Left lung (tissue), 10 donors: ENCODE results near the gene FABP7. TPM values are rescaled to one million over a fixed set of nuclear protein-coding genes. Genes with fewer than 3 reads are reported as not detected.
A peak's percentile ranks its signal among the peaks of the same experiment; 100 is the strongest.

ENCODE experiments used
- ATAC-seq: fragments of 200-7000 bp; cut with Tn5 transposase; one replicate; pipeline ENCODE4 v1.9.1; 2020; ENCODE audit warnings: moderate library complexity
- DNase-seq, 4 donors: peaks; one replicate each; pipeline ENCODE4 v3.0.0-alpha.2; 2013 to 2020
- H3K27ac ChIP-seq, 2 donors: fragments of 200-600 bp; sonication (generic) in 1 of 2; one replicate each; pipeline versions ENCODE4 v1.5.0 to v1.8.0; 2020 to 2021
- H3K27me3 ChIP-seq, 2 donors: fragments of 200-600 bp; sonication (generic) in 1 of 2; one replicate each; pipeline versions ENCODE4 v1.5.0 to v1.8.0; 2020 to 2021
- H3K36me3 ChIP-seq, 2 donors: fragments of 200-600 bp; sonication (generic) in 1 of 2; one replicate each; pipeline versions ENCODE4 v1.5.0 to v1.8.0; 2020 to 2021
- H3K4me1 ChIP-seq, 2 donors: fragments of 200-600 bp; one replicate each; pipeline ENCODE4 v1.8.0; 2021
- H3K4me3 ChIP-seq, 2 donors: fragments of 200-600 bp; sonication (generic) in 1 of 2; one replicate each; pipeline versions ENCODE4 v1.5.0 to v1.8.0; 2020 to 2021; ENCODE audit warnings: mild to moderate bottlenecking in 1 of 2
- H3K9me3 ChIP-seq, 2 donors: fragments of 200-600 bp; sonication (generic) in 1 of 2; one replicate each; pipeline versions ENCODE4 v1.5.0 to v1.8.0; 2020 to 2021
- intact Hi-C, 2 donors: fragments of 100-400 bp; cut with DNase I; formaldehyde crosslinking; loops; one replicate each; pipeline versions ENCODE4 v1.11.2 to v1.14.2; 2022
- polyA plus RNA-seq, 6 donors: library from polyadenylated mRNA; unstranded; fragments of 120-200 nt; gene quantifications; one replicate each; pipeline ENCODE4 v1.2.1, GENCODE V29; 2013; ENCODE audit not compliant: insufficient read length in 6 of 6
- total RNA-seq, 2 donors: library from RNA; stranded (reverse); fragmentation: NEBNext Ultra II Directional; extraction: Animal tissue kit (Norgen Biotek cat#: 25700); gene quantifications; one replicate each; pipeline ENCODE4 v1.2.1, GENCODE V29; 2021
- TF ChIP-seq, protein P1 (sequence below), 2 donors: fragments of 200-600 bp; sonication (generic) in 1 of 2; IDR thresholded peaks; one replicate each; pipeline versions ENCODE4 v1.5.0 to v1.8.0; 2021; ENCODE audit warnings: antibody characterized with exemption in 2 of 2
- donor health status: DM: no; HTN: yes; CAD: no.
- donor health status: DM: no; HTN: no; CAD: no.

The FABP7 gene
- total and polyA plus RNA-seq, 8 donors = 7.1 to 39.3 (median 16.6) TPM; not detected in 2

- Histone ChIP-seq H3K4me1 (peaks cover 6 to 39% of the 10 kb centered on the region in 2 donors), H3K36me3 (no peaks in the 10 kb centered on the region), H3K4me3 (no peak overlapping the region), H3K27ac (peak overlapping the region; percentile 97 to 98), H3K9me3 (no peaks in the 10 kb centered on the region), H3K27me3 (peaks cover 0 to 23% of the 10 kb centered on the region in 2 donors)
- TF ChIP-seq, protein P1, sequence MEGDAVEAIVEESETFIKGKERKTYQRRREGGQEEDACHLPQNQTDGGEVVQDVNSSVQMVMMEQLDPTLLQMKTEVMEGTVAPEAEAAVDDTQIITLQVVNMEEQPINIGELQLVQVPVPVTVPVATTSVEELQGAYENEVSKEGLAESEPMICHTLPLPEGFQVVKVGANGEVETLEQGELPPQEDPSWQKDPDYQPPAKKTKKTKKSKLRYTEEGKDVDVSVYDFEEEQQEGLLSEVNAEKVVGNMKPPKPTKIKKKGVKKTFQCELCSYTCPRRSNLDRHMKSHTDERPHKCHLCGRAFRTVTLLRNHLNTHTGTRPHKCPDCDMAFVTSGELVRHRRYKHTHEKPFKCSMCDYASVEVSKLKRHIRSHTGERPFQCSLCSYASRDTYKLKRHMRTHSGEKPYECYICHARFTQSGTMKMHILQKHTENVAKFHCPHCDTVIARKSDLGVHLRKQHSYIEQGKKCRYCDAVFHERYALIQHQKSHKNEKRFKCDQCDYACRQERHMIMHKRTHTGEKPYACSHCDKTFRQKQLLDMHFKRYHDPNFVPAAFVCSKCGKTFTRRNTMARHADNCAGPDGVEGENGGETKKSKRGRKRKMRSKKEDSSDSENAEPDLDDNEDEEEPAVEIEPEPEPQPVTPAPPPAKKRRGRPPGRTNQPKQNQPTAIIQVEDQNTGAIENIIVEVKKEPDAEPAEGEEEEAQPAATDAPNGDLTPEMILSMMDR (IDR thresholded peaks at IDR 0.05) = no peak
- intact Hi-C loops = no loop called here
- DNase-seq = no peak
- no peak for ATAC-seq
These were observed 8.7 kb downstream of the FABP7 start for GRCh38 chr6:122788208-122788607.

DNA sequence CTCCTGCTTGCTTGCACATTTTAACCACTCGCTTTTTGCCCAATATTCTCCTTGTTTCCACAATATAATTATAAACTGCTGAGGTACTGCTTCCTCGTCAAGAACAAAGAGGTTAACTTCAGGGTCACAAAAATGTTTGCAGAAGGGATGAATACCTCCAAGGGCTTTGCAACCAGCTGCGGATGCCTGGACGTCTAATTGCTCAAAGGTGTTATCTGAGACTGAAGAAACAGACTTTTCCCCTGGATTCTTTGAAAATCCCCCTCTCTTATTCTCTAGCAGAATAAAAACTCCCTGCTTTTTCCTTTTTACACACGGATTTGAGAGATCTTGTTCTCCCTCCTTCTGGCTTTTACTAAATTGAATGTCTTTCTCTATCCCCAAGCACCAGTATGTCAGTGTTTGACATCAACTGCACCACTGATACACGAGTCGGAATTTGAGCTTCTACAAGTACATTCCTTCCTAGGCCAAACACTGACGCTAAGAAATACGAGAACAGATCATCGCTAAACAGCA, 9.2 kb downstream of the FABP7 start:
- no peaks in the 10 kb centered on the region for H3K36me3 ChIP-seq
- H3K9me3 ChIP-seq = no peaks in the 10 kb centered on the region
- intact Hi-C loops = no loop called here
- H3K27me3 ChIP-seq = peaks cover 0 to 23% of the 10 kb centered on the region in 2 donors
- H3K4me3 ChIP-seq = peak overlapping the region; percentile 58 to 82
- TF ChIP-seq, protein P1 (IDR thresholded peaks at IDR 0.05) = no peak
- ATAC-seq = no peak
- DNase-seq = no peak
- peak overlapping the region; percentile 97 to 98 for H3K27ac ChIP-seq
- H3K4me1 ChIP-seq = peaks cover 6 to 39% of the 10 kb centered on the region in 2 donors

DNA sequence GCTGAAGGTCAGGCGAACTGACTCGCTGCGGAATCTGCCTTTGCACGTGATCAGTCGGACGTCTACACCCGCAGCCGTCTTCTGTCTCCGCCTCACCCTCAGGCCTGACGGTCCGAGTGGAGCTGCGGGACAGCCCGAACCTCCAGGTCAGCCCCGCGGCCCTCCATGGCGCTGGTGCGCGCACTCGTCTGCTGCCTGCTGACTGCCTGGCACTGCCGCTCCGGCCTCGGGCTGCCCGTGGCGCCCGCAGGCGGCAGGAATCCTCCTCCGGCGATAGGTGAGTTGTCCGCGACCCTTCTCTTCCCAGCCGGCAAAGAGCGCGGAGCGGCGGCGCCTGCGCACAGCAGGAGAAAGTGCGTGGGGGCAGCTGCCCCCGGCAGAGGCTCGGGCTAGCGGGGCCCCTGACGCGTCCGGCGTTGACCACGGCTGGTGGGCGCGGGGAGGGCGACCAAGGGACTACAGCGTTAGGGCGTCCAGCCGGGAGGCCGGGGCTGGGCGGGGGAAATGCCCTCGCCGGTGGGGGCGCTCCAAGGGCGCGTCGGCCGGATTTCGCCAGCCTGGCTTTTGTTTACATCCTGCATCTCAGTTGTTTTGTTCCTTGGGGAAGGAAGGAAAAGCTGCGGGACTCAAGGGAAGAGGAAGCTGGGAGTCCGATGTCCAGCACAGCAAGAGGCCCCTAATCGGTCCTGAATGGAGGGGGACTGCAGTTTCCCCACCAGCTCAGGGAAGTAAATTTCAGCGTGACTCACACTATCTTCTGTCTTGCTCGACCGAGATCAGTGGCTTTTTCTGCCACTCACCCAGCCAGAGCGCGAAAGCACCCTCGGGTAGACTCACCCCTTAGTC, 9.9 kb downstream of the FABP7 start, which contains the start of gene SMPDL3A:
Gene SMPDL3A, plus strand, starts transcription at position 77 of the 846 bp plus-strand sequence. Its CDS starts 89 bp downstream, at position 166.
- Histone ChIP-seq H3K27me3 (peaks cover 0 to 23% of the 10 kb centered on the region in 2 donors), H3K4me1 (peaks cover 6 to 39% of the 10 kb centered on the region in 2 donors), H3K36me3 (no peaks in the 10 kb centered on the region), H3K9me3 (no peaks in the 10 kb centered on the region), H3K4me3 (peak within 1 kb of the TSS; percentile 58 to 82), H3K27ac (peak within 1 kb of the TSS; percentile 97 to 98)
- peak; percentile 79 for ATAC-seq
- TF ChIP-seq, protein P1 (IDR thresholded peaks at IDR 0.05) = peak; percentile 12 to 36
- intact Hi-C loops = no loop called here
- DNase-seq = peak; percentile 83 to 93 (median 85)

- Histone ChIP-seq H3K4me1 (peaks cover 6 to 39% of the 10 kb centered on the region in 2 donors), H3K9me3 (no peaks in the 10 kb centered on the region), H3K4me3 (peak overlapping the region; percentile 58 to 82), H3K27me3 (peaks cover 0 to 23% of the 10 kb centered on the region in 2 donors), H3K27ac (peak overlapping the region; percentile 97 to 98), H3K36me3 (no peaks in the 10 kb centered on the region)
- DNase-seq = no peak
- intact Hi-C loops = no loop called here
- peak; percentile 54 for ATAC-seq
- TF ChIP-seq, protein P1 (IDR thresholded peaks at IDR 0.05) = no peak
These were observed 10.5 kb downstream of the FABP7 start for GRCh38 chr6:122790028-122790422.
